B cell (primary cell): ENCODE measurements around the gene GRID1. TPM values are rescaled to one million over a fixed set of nuclear protein-coding genes. Genes with fewer than 3 reads are reported as not detected.

Experiments used
- ATAC-seq: fragments of 200-7000 bp; cut with Tn5 transposase; one replicate; pipeline ENCODE4 v1.10.0; 2021; ENCODE audit warnings: low read depth, mild to moderate bottlenecking, moderate number of reproducible peaks, moderate library complexity
- CTCF ChIA-PET: fragments of 350-600 bp; sonication (Branson Sonifier 250); formaldehyde crosslinking; loops from one replicate; lab custom pipeline; 2021; ENCODE audit warnings: antibody characterized with exemption, inconsistent platforms; lab: Charles Lee
- POLR2A ChIA-PET: fragments of 350-600 bp; sonication (Branson Sonifier 250); formaldehyde crosslinking; loops from one replicate; lab custom pipeline; 2021; ENCODE audit warnings: antibody characterized with exemption; lab: Charles Lee
- DNase-seq: peaks from one replicate; pipeline ENCODE4 v3.0.0; 2013
- H2AFZ ChIP-seq: 2 replicates; pipeline ENCODE4 v1.6.1; 2012; ENCODE audit warnings: mild to moderate bottlenecking, low read depth, low read length; ENCODE audit not compliant: insufficient read depth, poor library complexity, severe bottlenecking
- H3K27ac ChIP-seq, 2 donors: 1 replicate in 1 of 2; 2 replicates in 1 of 2; pipeline ENCODE4 v1.5.1; 2012 to 2013; ENCODE audit warnings: low read length in 2 of 2, mild to moderate bottlenecking in 2 of 2, moderate library complexity in 1 of 2
- H3K27me3 ChIP-seq, 4 experiments: fragments of 200-600 bp in 1 of 4; sonication (generic) in 1 of 4; replicated peaks in 1 of 4; 1 replicate in 2 of 4; 2 replicates in 2 of 4; pipeline versions ENCODE4 v1.6.1 to v1.7.0; 2013 to 2016; ENCODE audit warnings: low read length in 3 of 4, mild to moderate bottlenecking in 2 of 4, mixed read lengths in 1 of 4, moderate library complexity in 1 of 4; ENCODE audit not compliant: insufficient read depth in 4 of 4, control insufficient read depth in 3 of 4; ENCODE audit errors: control extremely low read depth in 1 of 4
- H3K36me3 ChIP-seq, 2 experiments: replicated peaks in 1 of 2; 1 replicate in 1 of 2; 2 replicates in 1 of 2; pipeline versions ENCODE4 v1.6.1 to v1.7.1; 2013; ENCODE audit warnings: low read length in 1 of 2; ENCODE audit not compliant: insufficient read depth in 2 of 2, control insufficient read depth in 1 of 2; ENCODE audit errors: control extremely low read depth in 1 of 2, extremely low read depth in 1 of 2
- H3K4me1 ChIP-seq, 2 donors: fragments of 200-600 bp in 1 of 2; sonication (generic) in 1 of 2; 1 replicate in 1 of 2; 2 replicates in 1 of 2; pipeline versions ENCODE4 v1.5.1 to v1.6.1; 2013 to 2017; ENCODE audit warnings: low read length in 2 of 2; ENCODE audit not compliant: control insufficient read depth in 2 of 2, insufficient read depth in 2 of 2
- H3K4me2 ChIP-seq: replicated peaks from 2 replicates; pipeline ENCODE3; 2012; ENCODE audit warnings: mild to moderate bottlenecking, low read depth, low read length; ENCODE audit not compliant: poor library complexity, severe bottlenecking
- H3K4me3 ChIP-seq, 5 experiments: fragments of 200-600 bp in 1 of 5; sonication (generic) in 1 of 5; 1 replicate in 3 of 5; 2 replicates in 2 of 5; pipeline versions ENCODE4 v1.5.1 to v1.7.0; 2011 to 2016; ENCODE audit warnings: low read length in 4 of 5, mild to moderate bottlenecking in 4 of 5, low read depth in 2 of 5, control low read depth in 1 of 5, moderate library complexity in 1 of 5; ENCODE audit not compliant: insufficient read depth in 1 of 5; ENCODE audit errors: control extremely low read depth in 1 of 5, extremely low read depth in 1 of 5
- H3K79me2 ChIP-seq: fragments of 200-600 bp; sonication (generic); one replicate; pipeline ENCODE4 v1.6.0; 2016; ENCODE audit warnings: low read length; ENCODE audit not compliant: control insufficient read depth, insufficient read depth
- H3K9ac ChIP-seq: fragments of 200-600 bp; sonication (generic); 2 replicates; pipeline ENCODE4 v1.6.1; 2017; ENCODE audit warnings: mild to moderate bottlenecking, low read length, moderate library complexity
- H3K9me3 ChIP-seq, 3 donors: one replicate each; pipeline versions ENCODE4 v1.6.1 to v1.7.1; 2013; ENCODE audit warnings: low read length in 2 of 3; ENCODE audit not compliant: control insufficient read depth in 2 of 3, insufficient read depth in 1 of 3; ENCODE audit errors: control extremely low read depth in 1 of 3
- H4K20me1 ChIP-seq: 2 replicates; pipeline ENCODE4 v1.6.0; 2012; ENCODE audit warnings: mild to moderate bottlenecking, low read length; ENCODE audit not compliant: insufficient read depth, control insufficient read depth, poor library complexity, severe bottlenecking
- H3K27ac Mint-ChIP-seq: one replicate; pipeline ENCODE4 v1.8.0; 2021; ENCODE audit warnings: mixed read lengths
- H3K27me3 Mint-ChIP-seq: one replicate; pipeline ENCODE4 v1.8.0; 2021; ENCODE audit warnings: mixed read lengths
- H3K4me1 Mint-ChIP-seq: one replicate; pipeline ENCODE4 v1.8.0; 2021; ENCODE audit warnings: mixed read lengths
- H3K4me3 Mint-ChIP-seq: one replicate; pipeline ENCODE4 v1.8.0; 2021; ENCODE audit warnings: mixed read lengths
- H3K9me3 Mint-ChIP-seq: one replicate; pipeline ENCODE4 v1.8.0; 2022; ENCODE audit warnings: mixed read lengths; ENCODE audit not compliant: insufficient read depth
- EZH2 ChIP-seq: IDR thresholded peaks from 2 replicates; pipeline ENCODE4 v1.6.1; 2012; ENCODE audit warnings: borderline replicate concordance, low read depth, mild to moderate bottlenecking, moderate library complexity, low read length; ENCODE audit not compliant: insufficient read depth, poor library complexity, severe bottlenecking
- WGBS: methylation state at CpG from one replicate; pipeline ENCODE4 v1.1.5; 2013; ENCODE audit warnings: missing lambda C conversion rate; ENCODE audit not compliant: insufficient coverage; 5-methylcytosine and 5-hydroxymethylcytosine counted together
- intact Hi-C: fragments of 100-400 bp; cut with micrococcal nuclease; formaldehyde crosslinking; loops from one replicate; pipeline ENCODE4 v1.10.0; 2022
- polyA plus RNA-seq: library from polyadenylated mRNA; depleted of rRNA; stranded (reverse); fragments of >200 nt; gene quantifications from 2 replicates; pipeline ENCODE4 v1.2.3, GENCODE V29; 2012
- total RNA-seq, 2 donors: library from RNA; stranded (reverse); fragments of 120-200 nt in 1 of 2; gene quantifications; 1 replicate in 1 of 2; 2 replicates in 1 of 2; pipeline versions ENCODE4 v1.2.3 to v1.2.4, GENCODE V29; 2013 to 2022
- TF ChIP-seq, protein P1 (sequence below): fragments of 200-600 bp; IDR thresholded peaks from one replicate; pipeline ENCODE4 v1.8.0; 2022; ENCODE audit warnings: antibody characterized with exemption, mild to moderate bottlenecking

The GRID1 gene
- total and polyA plus RNA-seq, 2 donors (not counting 1 experiment from before 2014, with no cell fraction given): not detected

DNA sequence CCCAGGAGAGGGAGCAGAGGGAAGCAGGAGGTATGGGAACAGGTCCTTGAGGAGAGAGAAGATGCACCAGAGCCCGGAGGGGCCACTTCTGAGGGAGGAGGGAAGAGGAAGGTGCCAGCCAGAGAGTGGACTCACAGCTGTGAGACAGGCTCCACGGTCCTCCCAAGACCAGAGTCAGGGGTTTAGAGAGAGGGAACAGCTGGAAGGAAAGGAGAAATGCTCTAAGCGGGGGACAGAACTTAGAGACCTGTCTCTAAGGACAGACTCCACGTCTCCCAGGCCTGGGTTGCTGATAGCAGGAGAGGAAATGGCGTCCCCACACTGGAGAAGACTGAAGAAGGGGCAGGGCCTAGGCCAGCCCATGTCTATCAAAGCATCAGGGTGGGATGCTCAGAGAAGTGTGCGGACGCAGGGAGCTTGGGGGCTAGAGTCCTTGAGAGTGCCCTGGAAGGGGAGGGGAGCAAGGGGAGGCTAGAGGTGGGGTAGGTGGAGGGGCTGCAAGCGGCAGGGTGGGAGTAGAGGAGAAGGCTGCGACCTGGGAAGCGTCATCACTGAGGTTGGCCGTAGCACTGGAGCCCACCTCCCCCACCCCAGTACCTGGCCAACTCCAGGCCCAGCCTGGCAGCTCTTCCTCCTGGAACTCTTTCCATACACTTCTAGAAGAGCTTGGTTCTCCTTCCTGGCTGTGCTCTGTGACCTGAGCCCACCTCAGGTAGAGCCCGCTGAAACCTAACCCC, 25.6 kb upstream of the GRID1 start:
- 73% methylated on average over 8 of the region's 12 CpGs for WGBS
- Histone ChIP-seq H3K36me3 (no peaks in the 10 kb centered on the region), H3K4me3 (no peak overlapping the region), H3K4me2 (no peak overlapping the region), H3K27ac (no peak overlapping the region), H3K4me1 (peaks cover 19 to 23% of the 10 kb centered on the region in 2 donors), H3K79me2 (no peaks in the 10 kb centered on the region), H2AFZ (no peak overlapping the region), H3K27me3 (peaks cover 0 to 50% (median 20%) of the 10 kb centered on the region in 4 experiments), H3K9me3 (peaks cover 0 to 9% (median 0%) of the 10 kb centered on the region in 3 donors), H3K9ac (no peak overlapping the region), H4K20me1 (no peaks in the 10 kb centered on the region)
- Mint-ChIP-seq H3K27ac (no peak overlapping the region), H3K4me1 (peaks cover 30% of the 10 kb centered on the region), H3K9me3 (no peaks in the 10 kb centered on the region), H3K27me3 (peaks cover 66% of the 10 kb centered on the region), H3K4me3 (peak overlapping the region; percentile 54)
- no peak for DNase-seq
- intact Hi-C loops: no loop called here
- no peak for ATAC-seq
- ChIA-PET POLR2A (no interaction called here), CTCF (no interaction called here)
- no peak for TF ChIP-seq EZH2
- TF ChIP-seq, protein P1, sequence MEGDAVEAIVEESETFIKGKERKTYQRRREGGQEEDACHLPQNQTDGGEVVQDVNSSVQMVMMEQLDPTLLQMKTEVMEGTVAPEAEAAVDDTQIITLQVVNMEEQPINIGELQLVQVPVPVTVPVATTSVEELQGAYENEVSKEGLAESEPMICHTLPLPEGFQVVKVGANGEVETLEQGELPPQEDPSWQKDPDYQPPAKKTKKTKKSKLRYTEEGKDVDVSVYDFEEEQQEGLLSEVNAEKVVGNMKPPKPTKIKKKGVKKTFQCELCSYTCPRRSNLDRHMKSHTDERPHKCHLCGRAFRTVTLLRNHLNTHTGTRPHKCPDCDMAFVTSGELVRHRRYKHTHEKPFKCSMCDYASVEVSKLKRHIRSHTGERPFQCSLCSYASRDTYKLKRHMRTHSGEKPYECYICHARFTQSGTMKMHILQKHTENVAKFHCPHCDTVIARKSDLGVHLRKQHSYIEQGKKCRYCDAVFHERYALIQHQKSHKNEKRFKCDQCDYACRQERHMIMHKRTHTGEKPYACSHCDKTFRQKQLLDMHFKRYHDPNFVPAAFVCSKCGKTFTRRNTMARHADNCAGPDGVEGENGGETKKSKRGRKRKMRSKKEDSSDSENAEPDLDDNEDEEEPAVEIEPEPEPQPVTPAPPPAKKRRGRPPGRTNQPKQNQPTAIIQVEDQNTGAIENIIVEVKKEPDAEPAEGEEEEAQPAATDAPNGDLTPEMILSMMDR: no peak

DNA sequence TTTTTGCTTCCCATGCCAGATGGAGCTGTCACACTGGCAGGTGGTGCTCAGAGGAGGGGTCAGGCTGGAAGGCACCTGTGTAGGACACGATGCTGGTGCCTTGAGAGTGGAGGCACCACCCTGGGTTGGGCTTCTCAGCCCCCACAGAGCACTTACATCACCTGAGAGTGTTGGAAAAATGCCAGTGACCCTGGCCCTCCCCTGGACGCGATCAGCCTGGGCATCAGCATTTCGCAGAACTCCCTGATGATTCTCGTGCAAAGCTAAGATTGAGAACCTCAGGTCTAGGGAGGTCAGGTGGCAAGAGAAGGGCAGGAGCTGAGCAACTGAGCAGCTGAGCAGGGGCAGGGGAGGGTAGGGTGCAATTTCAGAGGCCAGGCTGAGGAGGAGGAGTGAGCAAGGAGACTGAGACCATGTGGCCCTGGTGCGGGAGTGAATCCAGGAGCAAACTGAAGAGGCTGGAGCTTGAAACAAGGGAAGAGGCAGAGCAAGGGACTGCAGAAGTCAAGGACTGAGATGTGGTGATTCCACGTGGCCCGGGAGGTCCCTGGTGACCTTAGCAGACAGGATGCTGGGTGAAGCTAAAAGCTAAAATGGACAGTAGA, 24.7 kb upstream of the GRID1 start:
- 78% methylated on average over 8 of the region's 8 CpGs for WGBS
- H3K27ac Mint-ChIP-seq: no peak overlapping the region

More for the DNA sequence above, 24.7 kb upstream of the GRID1 start:
- Histone ChIP-seq H4K20me1 (no peaks in the 10 kb centered on the region), H3K4me1 (peaks cover 19 to 23% of the 10 kb centered on the region in 2 donors), H3K9ac (no peak overlapping the region), H2AFZ (no peak overlapping the region), H3K27me3 (peaks cover 0 to 50% (median 20%) of the 10 kb centered on the region in 4 experiments), H3K36me3 (no peaks in the 10 kb centered on the region), H3K4me2 (no peak overlapping the region), H3K27ac (no peak overlapping the region), H3K9me3 (peaks cover 0 to 9% (median 0%) of the 10 kb centered on the region in 3 donors), H3K79me2 (no peaks in the 10 kb centered on the region), H3K4me3 (no peak overlapping the region)
- ATAC-seq (no peak), DNase-seq (no peak)
- Mint-ChIP-seq H3K4me1 (peaks cover 30% of the 10 kb centered on the region), H3K4me3 (peak overlapping the region; percentile 10), H3K27me3 (peaks cover 66% of the 10 kb centered on the region), H3K9me3 (no peaks in the 10 kb centered on the region)
- CTCF ChIA-PET: interaction anchor here (3.1 kb wide), 1 partner anchor 9 kb away, joined by 11 read pairs; no protein-coding TSS in a partner anchor
- intact Hi-C loops: no loop called here
- TF ChIP-seq, protein P1: no peak
- TF ChIP-seq EZH2: no peak
- POLR2A ChIA-PET: no interaction called here
